DOHH2 (cell line): Measurements from ENCODE around the gene KIF20B.

ENCODE experiments used
- CTCF ChIP-seq: fragments of 200-600 bp; sonication (generic); IDR thresholded peaks from one replicate; pipeline ENCODE4 v1.5.1; 2014; ENCODE audit warnings: antibody characterized with exemption, mild to moderate bottlenecking, low read depth, low read length; ENCODE audit not compliant: poor library complexity, severe bottlenecking
- EZH2phosphoT487 ChIP-seq: fragments of 200-600 bp; sonication (generic); IDR thresholded peaks from 2 replicates; pipeline ENCODE4 v1.6.1; 2017; ENCODE audit warnings: borderline replicate concordance, mild to moderate bottlenecking, antibody characterized with exemption, low read length, moderate library complexity, mixed read lengths

DNA sequence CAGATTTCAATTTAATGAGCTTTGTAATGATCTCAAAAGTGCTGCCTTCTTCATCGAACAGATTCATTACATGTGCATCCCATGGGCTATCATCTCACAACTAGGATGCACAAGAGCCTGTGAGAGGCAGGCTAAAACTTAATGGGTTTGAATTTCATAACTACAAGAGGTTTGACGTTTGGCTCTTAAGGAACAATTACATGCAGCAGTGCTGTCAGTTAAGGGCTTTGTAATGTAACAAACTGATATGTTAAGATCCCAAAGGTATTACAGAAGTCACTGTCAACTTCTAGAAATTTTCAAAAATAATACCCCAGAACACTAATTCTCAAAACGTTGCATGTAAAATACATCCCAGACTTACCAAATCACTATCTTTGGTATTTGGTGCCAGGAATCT, 33.2 kb downstream of the KIF20B start:
- TF ChIP-seq CTCF (no peak), EZH2phosphoT487 (no peak)
